Neural crest cell (in vitro differentiated cells): ENCODE results near the gene RUFY1. TPM values are rescaled to one million over a fixed set of nuclear protein-coding genes. Genes with fewer than 3 reads are reported as not detected.
"Not testable (repeated sequence)": the region's sequence is repeated elsewhere in the genome, so short reads cannot be mapped to it uniquely, and the experiment has no call there.

Source experiments
- DNase-seq: peaks from one replicate; pipeline ENCODE4 v3.0.0; 2021; ENCODE audit warnings: low read depth, mixed read lengths, low spot score
- H3K27ac Mint-ChIP-seq: one replicate; pipeline ENCODE4 v1.8.0; 2021; ENCODE audit warnings: mild to moderate bottlenecking, mixed read lengths; ENCODE audit not compliant: unreplicated experiment
- H3K27me3 Mint-ChIP-seq: 2 replicates; pipeline ENCODE4 v1.8.0; 2021; ENCODE audit warnings: low read depth, mild to moderate bottlenecking, mixed read lengths
- H3K36me3 Mint-ChIP-seq: 2 replicates; pipeline ENCODE4 v1.8.0; 2021; ENCODE audit warnings: low read depth, mild to moderate bottlenecking, mixed read lengths
- H3K4me1 Mint-ChIP-seq: 2 replicates; pipeline ENCODE4 v1.8.0; 2021; ENCODE audit warnings: mixed read lengths
- H3K4me3 Mint-ChIP-seq: one replicate; pipeline ENCODE4 v1.8.0; 2021; ENCODE audit warnings: mild to moderate bottlenecking, mixed read lengths
- H3K9me3 Mint-ChIP-seq: 2 replicates; pipeline ENCODE4 v1.8.0; 2021; ENCODE audit warnings: mixed read lengths
- CTCF ChIP-seq: fragments of 200-600 bp; sonication (generic); conservative IDR thresholded peaks from 2 replicates; pipeline ENCODE4 v1.5.0; 2021; ENCODE audit warnings: antibody characterized with exemption, mild to moderate bottlenecking
- total RNA-seq: library from RNA; stranded (reverse); gene quantifications from 2 replicates; pipeline ENCODE4 v1.2.1, GENCODE V29; 2021

RUFY1 gene
- total RNA-seq, 1 donor from 2014 or later, result 54.9 TPM

- not testable (repeated sequence) for H3K4me3 Mint-ChIP-seq, H3K27ac Mint-ChIP-seq, DNase-seq, H3K9me3 Mint-ChIP-seq, H3K36me3 Mint-ChIP-seq
- H3K4me1 Mint-ChIP-seq, result peaks cover 11% of the 10 kb centered on the region
- H3K27me3 Mint-ChIP-seq, result peaks cover 14% of the 10 kb centered on the region
- TF ChIP-seq CTCF, result peak; percentile 29
Observed at GRCh38 chr5:179519416-179520070, 30.8 kb upstream of the RUFY1 start.

GRCh38 chr5:179522107-179522506, 28.2 kb upstream of the RUFY1 start:
- H3K9me3 Mint-ChIP-seq, H3K4me3 Mint-ChIP-seq, H3K27me3 Mint-ChIP-seq, H3K36me3 Mint-ChIP-seq, H3K27ac Mint-ChIP-seq, DNase-seq, H3K4me1 Mint-ChIP-seq: not testable (repeated sequence)

- no peak for DNase-seq
- H3K27ac Mint-ChIP-seq, result no peak overlapping the region
- no peak overlapping the region for H3K4me3 Mint-ChIP-seq
- no peaks in the 10 kb centered on the region for H3K9me3 Mint-ChIP-seq
- H3K4me1 Mint-ChIP-seq, result peaks cover 4% of the 10 kb centered on the region
- no peak for TF ChIP-seq CTCF
- H3K36me3 Mint-ChIP-seq, result peaks cover 4% of the 10 kb centered on the region
- H3K27me3 Mint-ChIP-seq, result peaks cover 3% of the 10 kb centered on the region
Observed at GRCh38 chr5:179526978-179527377, 23.4 kb upstream of the RUFY1 start.

GRCh38 chr5:179530069-179530998, 20.0 kb upstream of the RUFY1 start:
- peaks cover 3% of the 10 kb centered on the region for H3K27me3 Mint-ChIP-seq
- no peaks in the 10 kb centered on the region for H3K9me3 Mint-ChIP-seq
- no peak overlapping the region for H3K4me3 Mint-ChIP-seq
- H3K36me3 Mint-ChIP-seq, result peaks cover 4% of the 10 kb centered on the region
- no peak for TF ChIP-seq CTCF
- H3K4me1 Mint-ChIP-seq, result peaks cover 4% of the 10 kb centered on the region
- peak; percentile 51 for DNase-seq
- H3K27ac Mint-ChIP-seq, result no peak overlapping the region

- Mint-ChIP-seq H3K9me3 (no peaks in the 10 kb centered on the region), H3K4me3 (no peak overlapping the region), H3K4me1 (peaks cover 4% of the 10 kb centered on the region), H3K27me3 (no peaks in the 10 kb centered on the region), H3K27ac (no peak overlapping the region), H3K36me3 (peaks cover 4% of the 10 kb centered on the region)
- peak; percentile 43 for TF ChIP-seq CTCF
- DNase-seq, result no peak
Observed at GRCh38 chr5:179533024-179533423, 17.3 kb upstream of the RUFY1 start.

- Mint-ChIP-seq H3K36me3 (peaks cover 4% of the 10 kb centered on the region), H3K4me1 (peaks cover 4% of the 10 kb centered on the region), H3K4me3 (no peak overlapping the region), H3K27ac (no peak overlapping the region), H3K9me3 (no peaks in the 10 kb centered on the region), H3K27me3 (no peaks in the 10 kb centered on the region)
- DNase-seq, result no peak
- TF ChIP-seq CTCF, result no peak
Observed at GRCh38 chr5:179533907-179534306, 16.4 kb upstream of the RUFY1 start.
